Endothelial cell of umbilical vein (primary cell): ENCODE data around the gene SPATA6L.

Source experiments
- EZH2 ChIP-seq: IDR thresholded peaks from 2 replicates; pipeline ENCODE4 v1.6.1; 2012; ENCODE audit warnings: borderline replicate concordance, low read depth, mild to moderate bottlenecking, moderate library complexity, low read length, inconsistent platforms; ENCODE audit not compliant: severe bottlenecking
- TF ChIP-seq, protein P1 (sequence below), 2 donors: IDR thresholded peaks; 1 replicate in 1 of 2; 2 replicates in 1 of 2; pipeline ENCODE4 v1.5.1; 2011; ENCODE audit warnings: low read length in 2 of 2, mild to moderate bottlenecking in 2 of 2, moderate library complexity in 2 of 2, control low read depth in 1 of 2, inconsistent platforms in 1 of 2, low read depth in 1 of 2; ENCODE audit not compliant: insufficient read depth in 1 of 2; ENCODE audit errors: extremely low read depth in 1 of 2

DNA sequence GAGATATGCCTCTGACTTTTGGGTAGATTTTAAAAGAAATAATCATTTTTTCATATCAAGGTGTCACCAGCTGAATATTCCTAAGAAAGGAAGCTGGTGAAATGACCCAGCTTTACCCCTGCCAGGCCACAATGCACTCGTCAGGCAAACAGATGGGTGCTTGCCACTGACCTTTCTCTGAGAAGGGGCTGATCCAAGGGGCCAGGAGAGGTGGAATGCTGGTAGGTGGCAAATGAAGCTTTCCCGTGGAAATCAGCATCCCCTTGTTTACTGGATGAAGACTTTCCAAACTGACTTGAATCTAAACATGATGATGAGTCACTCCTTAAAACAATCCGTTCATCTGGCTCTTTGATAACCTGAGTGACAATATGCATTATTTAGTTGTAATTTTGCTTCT lies 48.5 kb downstream of the SPATA6L start:
- TF ChIP-seq EZH2: no peak
- TF ChIP-seq, protein P1, sequence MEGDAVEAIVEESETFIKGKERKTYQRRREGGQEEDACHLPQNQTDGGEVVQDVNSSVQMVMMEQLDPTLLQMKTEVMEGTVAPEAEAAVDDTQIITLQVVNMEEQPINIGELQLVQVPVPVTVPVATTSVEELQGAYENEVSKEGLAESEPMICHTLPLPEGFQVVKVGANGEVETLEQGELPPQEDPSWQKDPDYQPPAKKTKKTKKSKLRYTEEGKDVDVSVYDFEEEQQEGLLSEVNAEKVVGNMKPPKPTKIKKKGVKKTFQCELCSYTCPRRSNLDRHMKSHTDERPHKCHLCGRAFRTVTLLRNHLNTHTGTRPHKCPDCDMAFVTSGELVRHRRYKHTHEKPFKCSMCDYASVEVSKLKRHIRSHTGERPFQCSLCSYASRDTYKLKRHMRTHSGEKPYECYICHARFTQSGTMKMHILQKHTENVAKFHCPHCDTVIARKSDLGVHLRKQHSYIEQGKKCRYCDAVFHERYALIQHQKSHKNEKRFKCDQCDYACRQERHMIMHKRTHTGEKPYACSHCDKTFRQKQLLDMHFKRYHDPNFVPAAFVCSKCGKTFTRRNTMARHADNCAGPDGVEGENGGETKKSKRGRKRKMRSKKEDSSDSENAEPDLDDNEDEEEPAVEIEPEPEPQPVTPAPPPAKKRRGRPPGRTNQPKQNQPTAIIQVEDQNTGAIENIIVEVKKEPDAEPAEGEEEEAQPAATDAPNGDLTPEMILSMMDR (IDR thresholded peaks at IDR 0.05; ENCODE audit: extremely low read depth in 1 of 2, insufficient read depth in 1 of 2, low read depth in 1 of 2, low read length in 2 of 2): no peak
